WERI-Rb-1 (cell line): ENCODE results near the gene CHSY3.

ENCODE experiments used
- DNase-seq: peaks from one replicate; pipeline ENCODE4 v3.0.0-alpha.2; 2020
- H3K27ac ChIP-seq: fragments of 250-450 bp; sonication (Bioruptor Pico); 2 replicates; pipeline ENCODE4 v1.5.1; 2020; ENCODE audit warnings: mild to moderate bottlenecking, moderate library complexity
- H3K27me3 ChIP-seq: fragments of 250-450 bp; sonication (Bioruptor Pico); 2 replicates; pipeline ENCODE4 v1.5.1; 2021; ENCODE audit warnings: mild to moderate bottlenecking, low read depth, moderate library complexity; ENCODE audit not compliant: insufficient read depth, severe bottlenecking
- H3K36me3 ChIP-seq: fragments of 250-450 bp; sonication (Bioruptor Pico); 2 replicates; pipeline ENCODE4 v1.5.1; 2020; ENCODE audit warnings: mild to moderate bottlenecking, moderate library complexity
- H3K4me3 ChIP-seq: 2 replicates; pipeline ENCODE4 v1.5.1; 2011; ENCODE audit warnings: low read depth, mild to moderate bottlenecking, control low read depth, low read length
- H3K9me3 ChIP-seq: fragments of 250-450 bp; sonication (Bioruptor Pico); 2 replicates; pipeline ENCODE4 v1.5.1; 2021; ENCODE audit warnings: mild to moderate bottlenecking, moderate library complexity; ENCODE audit not compliant: severe bottlenecking
- CTCF ChIP-seq: IDR thresholded peaks from 2 replicates; pipeline ENCODE4 v1.5.1; 2011; ENCODE audit warnings: low read depth, mild to moderate bottlenecking, control low read depth, inconsistent platforms, low read length

CHSY3 gene

GRCh38 chr5:129904102-129904666 is at the start of gene CHSY3:
Gene CHSY3, plus strand, starts transcription at chr5:129904465.
- H3K4me3 ChIP-seq, result peak within 1 kb of the TSS; percentile 74
- no peaks in the 10 kb centered on the region for H3K27me3 ChIP-seq
- H3K27ac ChIP-seq, result peak within 1 kb of the TSS; percentile 58
- DNase-seq, result peak; percentile 88
- TF ChIP-seq CTCF, result no peak
- H3K36me3 ChIP-seq, result no peaks in the 10 kb centered on the region
- H3K9me3 ChIP-seq, result no peaks in the 10 kb centered on the region

GRCh38 chr5:129856325-129856724 is 47.9 kb upstream of the CHSY3 start:
- Histone ChIP-seq H3K4me3 (no peak overlapping the region), H3K27ac (no peak overlapping the region), H3K27me3 (no peaks in the 10 kb centered on the region), H3K9me3 (no peaks in the 10 kb centered on the region), H3K36me3 (no peaks in the 10 kb centered on the region)
- no peak for DNase-seq
- TF ChIP-seq CTCF, result no peak

DNA sequence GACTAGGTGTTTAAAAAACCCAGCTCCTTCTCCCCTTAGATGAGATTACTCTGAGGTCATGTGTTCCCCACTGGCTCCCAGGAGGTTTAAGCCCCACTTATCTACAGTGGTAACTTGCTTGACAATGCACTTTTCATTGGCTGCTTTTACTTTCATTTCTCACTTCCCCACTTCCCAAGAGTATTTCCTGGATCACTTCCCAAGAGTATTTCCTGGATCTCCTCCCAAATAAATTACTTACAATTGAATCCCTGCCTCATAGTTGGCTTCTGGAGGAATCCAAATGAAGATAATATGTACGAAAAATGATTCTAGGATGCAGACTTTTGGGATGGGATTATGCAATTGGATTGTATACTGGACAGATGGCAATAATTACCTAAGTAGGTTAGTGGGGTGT is 47.1 kb upstream of the CHSY3 start:
- Histone ChIP-seq H3K27me3 (no peaks in the 10 kb centered on the region), H3K9me3 (no peaks in the 10 kb centered on the region), H3K36me3 (no peaks in the 10 kb centered on the region), H3K27ac (no peak overlapping the region), H3K4me3 (no peak overlapping the region)
- peak; percentile 29 for DNase-seq
- no peak for TF ChIP-seq CTCF

- TF ChIP-seq CTCF, result no peak
- Histone ChIP-seq H3K27ac (no peak overlapping the region), H3K4me3 (no peak overlapping the region), H3K9me3 (no peaks in the 10 kb centered on the region), H3K27me3 (no peaks in the 10 kb centered on the region), H3K36me3 (no peaks in the 10 kb centered on the region)
- DNase-seq, result no peak
Observed at GRCh38 chr5:129858131-129858675, 46.1 kb upstream of the CHSY3 start.

- Histone ChIP-seq H3K27ac (no peak overlapping the region), H3K36me3 (no peaks in the 10 kb centered on the region), H3K4me3 (no peak overlapping the region), H3K9me3 (no peaks in the 10 kb centered on the region), H3K27me3 (no peaks in the 10 kb centered on the region)
- no peak for TF ChIP-seq CTCF
- DNase-seq, result no peak
Observed at GRCh38 chr5:129884322-129884721, 19.9 kb upstream of the CHSY3 start.

- no peak for DNase-seq
- no peak for TF ChIP-seq CTCF
- Histone ChIP-seq H3K9me3 (no peaks in the 10 kb centered on the region), H3K27me3 (no peaks in the 10 kb centered on the region), H3K27ac (no peak overlapping the region), H3K4me3 (no peak overlapping the region), H3K36me3 (no peaks in the 10 kb centered on the region)
Observed at GRCh38 chr5:129899454-129899853, 4.8 kb upstream of the CHSY3 start.
